K562 (cell line): ENCODE results near the gene TMEM123. TPM values are rescaled to one million over a fixed set of nuclear protein-coding genes. Genes with fewer than 3 reads are reported as not detected.

ENCODE experiments used
- ATAC-seq: fragments of 200-7000 bp; cut with Tn5 transposase; 3 replicates; pipeline ENCODE4 v1.9.1; 2020; ENCODE audit warnings: moderate library complexity
- BruUV-seq: library from RNA; stranded (reverse); fragments of 400-500 nt; replicated peaks from 2 replicates; lab custom pipeline; 2021; lab: Mats Ljungman, UMichigan
- CTCF ChIA-PET: fragments of 300-600 bp; formaldehyde crosslinking; extraction: SDS; loops from one replicate; lab custom pipeline; 2021; ENCODE audit warnings: low intra/inter-chr PET ratio; lab: Yijun Ruan, JAX
- POLR2A ChIA-PET: fragments of 300-600, 350-650 bp; sonication (Branson Sonifier 250); formaldehyde crosslinking; extraction: SDS; loops from one replicate; lab custom pipeline; 2021; ENCODE audit warnings: antibody characterized with exemption, inconsistent platforms; lab: Yijun Ruan, JAX
- DNase-seq, 4 experiments: peaks; one replicate each; pipeline versions ENCODE4 v3.0.0 to v3.0.0-alpha.2; 2011 to 2018; ENCODE audit warnings: low spot score in 3 of 4, mixed read lengths in 3 of 4; ENCODE audit errors: extremely low read depth in 1 of 4
- FAIRE-seq: peaks from 2 replicates; lab custom pipeline; 2011; peaks lifted over from hg19 to GRCh38; lab: Jason Lieb, UNC
- H2AFZ ChIP-seq: 2 replicates; pipeline ENCODE4 v1.6.0; 2011; ENCODE audit warnings: low read depth, low read length, control low read depth, inconsistent platforms
- H3K27ac ChIP-seq: fragments of 200-600 bp; 3 replicates; pipeline ENCODE4 v1.8.0; 2011; ENCODE audit warnings: low read depth, mild to moderate bottlenecking, control low read depth, inconsistent platforms, low read length, moderate library complexity, mixed read lengths; ENCODE audit errors: extremely low read depth
- H3K27me3 ChIP-seq, 2 experiments: fragments of 300-600 bp in 1 of 2; 2 replicates in 1 of 2; 3 replicates in 1 of 2; pipeline versions ENCODE4 v1.6.0 to v1.8.0; 2011; ENCODE audit warnings: inconsistent platforms in 2 of 2, low read length in 2 of 2, mild to moderate bottlenecking in 1 of 2, mixed read lengths in 1 of 2, moderate library complexity in 1 of 2; ENCODE audit not compliant: control insufficient read depth in 2 of 2, insufficient read depth in 2 of 2
- H3K36me3 ChIP-seq: fragments of 300-600 bp; 3 replicates; pipeline ENCODE4 v1.8.0; 2011; ENCODE audit warnings: mild to moderate bottlenecking, low read length, inconsistent platforms; ENCODE audit not compliant: control insufficient read depth, insufficient read depth
- H3K4me1 ChIP-seq, 2 experiments: fragments of 200-600 bp in 1 of 2; replicated peaks in 1 of 2; 2 replicates in 1 of 2; 3 replicates in 1 of 2; pipeline versions ENCODE4 v1.5.1 to v1.8.0; 2011; ENCODE audit warnings: inconsistent platforms in 2 of 2, low read length in 2 of 2, mild to moderate bottlenecking in 1 of 2, mixed read lengths in 1 of 2, moderate library complexity in 1 of 2; ENCODE audit not compliant: control insufficient read depth in 2 of 2, insufficient read depth in 2 of 2
- H3K4me2 ChIP-seq: 2 replicates; pipeline ENCODE4 v1.6.1; 2011; ENCODE audit warnings: low read length, control low read depth, inconsistent platforms, mixed read lengths; ENCODE audit not compliant: insufficient read depth
- H3K4me3 ChIP-seq: fragments of 200-600 bp; sonication (generic), shearing (Covaris generic); 2 replicates; pipeline ENCODE4 v1.5.1; 2016; ENCODE audit warnings: control low read depth, inconsistent platforms
- H3K79me2 ChIP-seq: fragments of 200-600 bp; 3 replicates; pipeline ENCODE4 v1.8.0; 2011; ENCODE audit warnings: low read length, inconsistent platforms; ENCODE audit not compliant: control insufficient read depth, insufficient read depth
- H3K9ac ChIP-seq, 2 experiments: 2 replicates each; pipeline versions ENCODE4 v1.6.0 to v1.6.1; 2011; ENCODE audit warnings: low read depth in 2 of 2, low read length in 2 of 2, control low read depth in 1 of 2, inconsistent platforms in 1 of 2, mild to moderate bottlenecking in 1 of 2, mixed read lengths in 1 of 2; ENCODE audit not compliant: insufficient read depth in 1 of 2
- H3K9me1 ChIP-seq: one replicate; pipeline ENCODE4 v1.6.0; 2011; ENCODE audit warnings: inconsistent platforms, mild to moderate bottlenecking, low read length, moderate library complexity; ENCODE audit not compliant: control insufficient read depth, insufficient read depth
- H3K9me3 ChIP-seq: replicated peaks from 2 replicates; pipeline ENCODE4 v1.5.1; 2011; ENCODE audit warnings: low read depth, low read length, inconsistent platforms; ENCODE audit not compliant: control insufficient read depth, insufficient read depth
- H4K20me1 ChIP-seq: replicated peaks from 2 replicates; pipeline ENCODE4 v1.6.1; 2011; ENCODE audit warnings: low read length, inconsistent platforms, mixed read lengths; ENCODE audit not compliant: control insufficient read depth, insufficient read depth
- FOXM1 ChIP-seq, 2 experiments: fragments of 450-650 bp in 1 of 2; sonication (generic) in 1 of 2; formaldehyde crosslinking in 1 of 2; IDR thresholded peaks; 2 replicates each; pipeline versions ENCODE4 v1.6.1 to v1.9.0; 2017 to 2022; ENCODE audit warnings: low read depth in 2 of 2, mild to moderate bottlenecking in 2 of 2, missing genetic modification reagents in 1 of 2, moderate library complexity in 1 of 2
- MYBL2 ChIP-seq, 2 experiments: fragments of 450-650 bp in 1 of 2; sonication (generic) in 1 of 2; formaldehyde crosslinking in 1 of 2; IDR thresholded peaks; 2 replicates each; pipeline versions ENCODE4 v1.6.1 to v1.8.1; 2017 to 2022; ENCODE audit warnings: borderline replicate concordance in 1 of 2, inconsistent platforms in 1 of 2, low read depth in 1 of 2, mild to moderate bottlenecking in 1 of 2, missing genetic modification reagents in 1 of 2, moderate library complexity in 1 of 2
- ZKSCAN8 ChIP-seq: fragments of 200-800 bp; sonication (Bioruptor generic); IDR thresholded peaks from 2 replicates; pipeline ENCODE4 v1.6.1; 2016; ENCODE audit warnings: missing genetic modification characterization, missing compliant biosample characterization
- WGBS: fragments of 100-300 bp; shearing (Covaris generic); methylation state at CpG from one replicate; pipeline ENCODE4 v1.1.6; 2016; ENCODE audit warnings: low coverage, mixed read lengths; ENCODE audit not compliant: insufficient coverage; ENCODE audit errors: missing lambda C conversion rate; 5-methylcytosine and 5-hydroxymethylcytosine counted together
- in situ Hi-C: fragments of 300-500 bp; cut with MboI; formaldehyde crosslinking; loops from 4 replicates; pipeline ENCODE4 v1.15.0; 2018; ENCODE audit warnings: inconsistent platforms, mixed read lengths
- intact Hi-C: fragments of 100-400 bp; cut with micrococcal nuclease; formaldehyde crosslinking; loops from 2 replicates; pipeline ENCODE4 v1.14.2; 2022
- polyA plus RNA-seq, 8 experiments: library from polyadenylated mRNA; depleted of rRNA in 4 of 8; stranded (reverse) in 5 of 8; unstranded in 3 of 8; fragments of >200 nt; fragmentation: Nextera tagmentation in 2 of 8; fragmentation: Illumina TruSeq in 1 of 8; extraction: Ambion mirVana in 2 of 8; extraction: Trizol in 1 of 8; gene quantifications; 2 replicates each; pipeline versions ENCODE4 v1.2.1 to v1.2.3, GENCODE V29; 2011 to 2014; ENCODE audit warnings: inconsistent platforms in 1 of 8, missing spikeins in 1 of 8
- total RNA-seq, 7 experiments: library from RNA; depleted of rRNA in 6 of 7; stranded (reverse); fragments of >200 nt in 6 of 7; fragmentation: Illumina TruSeq in 2 of 7; extraction: Trizol in 2 of 7; gene quantifications; 2 replicates each; pipeline versions ENCODE4 v1.2.1 to v1.2.3, GENCODE V29; 2011 to 2021; ENCODE audit warnings: low replicate concordance in 1 of 7
- TF ChIP-seq, protein P1 (sequence below): sonication (generic); IDR thresholded peaks from 2 replicates; pipeline ENCODE4 v1.6.1; 2016

Gene TMEM123
- total and polyA plus RNA-seq, 9 of the 15 experiments (the other 6 are each of a cell fraction or from before 2014, with no cell fraction given): 19.8 to 344 (median 82.4) TPM

DNA sequence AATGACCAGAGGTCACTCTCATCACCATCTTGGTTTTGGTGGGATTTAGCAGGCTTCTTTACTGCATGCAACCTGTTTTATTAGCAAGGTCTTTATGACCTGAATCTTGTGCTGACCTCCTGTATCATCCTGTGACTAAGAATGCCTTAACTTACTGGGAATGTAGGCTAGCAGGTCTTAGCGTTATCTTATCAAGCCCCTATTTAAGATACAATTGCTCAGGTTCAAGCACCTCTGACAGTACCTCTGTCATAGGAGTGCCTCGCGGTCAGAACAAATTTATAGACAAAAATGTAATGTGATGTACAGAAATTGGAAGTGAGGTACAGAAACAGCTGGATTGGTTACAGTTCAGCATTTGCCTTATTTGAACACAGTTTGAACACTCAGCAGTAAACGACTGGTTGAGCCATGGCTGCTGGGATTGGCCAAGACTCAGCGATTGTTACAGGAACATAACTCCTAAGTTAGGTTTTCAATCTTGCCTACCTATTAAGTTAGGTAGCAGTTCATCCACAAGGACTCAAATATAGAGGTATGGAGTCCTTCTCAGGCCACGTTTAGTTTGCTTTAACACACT lies 16.1 kb upstream of the TMEM123 start:
- Histone ChIP-seq H4K20me1 (no peaks in the 10 kb centered on the region), H3K4me1 (peaks cover 3 to 7% of the 10 kb centered on the region in 2 experiments; a peak in 3 of 5 replicates), H3K27ac (no peak overlapping the region), H3K9ac (no peak overlapping the region), H3K9me3 (no peaks in the 10 kb centered on the region), H3K36me3 (no peaks in the 10 kb centered on the region), H3K79me2 (no peaks in the 10 kb centered on the region), H3K27me3 (peaks cover 0 to 2% of the 10 kb centered on the region in 2 experiments; a peak in 2 of 5 replicates), H2AFZ (peak overlapping the region; percentile 71), H3K4me3 (no peak overlapping the region), H3K4me2 (no peak overlapping the region; the same call in 1 of the 2 replicates), H3K9me1 (no peaks in the 10 kb centered on the region)
- no peak for DNase-seq
- intact Hi-C loops: no loop called here
- in situ Hi-C loops: no loop called here
- CTCF ChIA-PET: no interaction called here
- POLR2A ChIA-PET: no interaction called here
- no TSS peak for BruUV-seq
- no peak for FAIRE-seq
- ATAC-seq: no peak
- WGBS: 6% methylated on average over 6 of the region's 6 CpGs
- TF ChIP-seq FOXM1 (IDR thresholded peaks at IDR 0.05; ENCODE audit: low read depth): peak; percentile 34; the same call in 1 of the 2 replicates
- TF ChIP-seq FOXM1 (CRISPR knock-in tag; IDR thresholded peaks at IDR 0.05; ENCODE audit: low read depth): no peak
- TF ChIP-seq MYBL2 (IDR thresholded peaks at IDR 0.05; ENCODE audit: low read depth): peak; percentile 53; the same call in 1 of the 2 replicates
- TF ChIP-seq MYBL2 (CRISPR knock-in tag; IDR thresholded peaks at IDR 0.05; ENCODE audit: borderline replicate concordance): no peak
- TF ChIP-seq ZKSCAN8 (CRISPR knock-in tag): no peak
- TF ChIP-seq, protein P1, sequence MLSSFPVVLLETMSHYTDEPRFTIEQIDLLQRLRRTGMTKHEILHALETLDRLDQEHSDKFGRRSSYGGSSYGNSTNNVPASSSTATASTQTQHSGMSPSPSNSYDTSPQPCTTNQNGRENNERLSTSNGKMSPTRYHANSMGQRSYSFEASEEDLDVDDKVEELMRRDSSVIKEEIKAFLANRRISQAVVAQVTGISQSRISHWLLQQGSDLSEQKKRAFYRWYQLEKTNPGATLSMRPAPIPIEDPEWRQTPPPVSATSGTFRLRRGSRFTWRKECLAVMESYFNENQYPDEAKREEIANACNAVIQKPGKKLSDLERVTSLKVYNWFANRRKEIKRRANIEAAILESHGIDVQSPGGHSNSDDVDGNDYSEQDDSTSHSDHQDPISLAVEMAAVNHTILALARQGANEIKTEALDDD: peak; percentile 17; the same call in 1 of the 2 replicates
